Stimulated activated CD4-positive, alpha-beta T cell treated with anti-CD3 and anti-CD28 coated beads, TNF-alpha, amount 100 ng/mL, for 4 hours (primary cell): Measurements from ENCODE around the gene RGS6.

ENCODE experiments used
- DNase-seq, 3 experiments: peaks; one replicate each; pipeline ENCODE4 v3.0.0-alpha.2; 2020; ENCODE audit warnings: low read depth in 3 of 3

The RGS6 gene

DNA sequence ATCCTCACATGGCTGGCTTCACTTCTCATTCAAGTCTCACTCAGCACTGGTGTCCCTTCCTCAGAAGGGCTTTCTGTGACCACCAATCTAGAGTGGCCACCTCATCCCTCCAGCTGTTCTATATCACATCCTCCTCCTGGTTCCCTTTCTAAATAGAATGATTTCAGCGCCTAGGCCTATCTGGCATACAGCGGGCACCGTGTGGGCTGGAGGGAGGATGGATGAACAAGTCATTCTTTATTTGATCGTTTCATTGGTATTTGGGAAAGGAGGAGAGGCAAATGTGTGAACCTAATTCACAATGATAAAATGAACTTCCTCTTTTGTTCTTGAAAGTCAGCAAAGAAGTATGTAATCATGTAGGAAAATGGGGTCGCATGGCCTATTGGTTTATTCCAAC, 567.5 kb downstream of the RGS6 start:
- no peak for DNase-seq

- DNase-seq: no peak
Measured at GRCh38 chr14:72500234-72500838, 568.1 kb downstream of the RGS6 start.

GRCh38 chr14:72501439-72501838, 569.2 kb downstream of the RGS6 start:
- no peak for DNase-seq

- no peak for DNase-seq
Measured at GRCh38 chr14:72503271-72503670, 571.0 kb downstream of the RGS6 start.

DNA sequence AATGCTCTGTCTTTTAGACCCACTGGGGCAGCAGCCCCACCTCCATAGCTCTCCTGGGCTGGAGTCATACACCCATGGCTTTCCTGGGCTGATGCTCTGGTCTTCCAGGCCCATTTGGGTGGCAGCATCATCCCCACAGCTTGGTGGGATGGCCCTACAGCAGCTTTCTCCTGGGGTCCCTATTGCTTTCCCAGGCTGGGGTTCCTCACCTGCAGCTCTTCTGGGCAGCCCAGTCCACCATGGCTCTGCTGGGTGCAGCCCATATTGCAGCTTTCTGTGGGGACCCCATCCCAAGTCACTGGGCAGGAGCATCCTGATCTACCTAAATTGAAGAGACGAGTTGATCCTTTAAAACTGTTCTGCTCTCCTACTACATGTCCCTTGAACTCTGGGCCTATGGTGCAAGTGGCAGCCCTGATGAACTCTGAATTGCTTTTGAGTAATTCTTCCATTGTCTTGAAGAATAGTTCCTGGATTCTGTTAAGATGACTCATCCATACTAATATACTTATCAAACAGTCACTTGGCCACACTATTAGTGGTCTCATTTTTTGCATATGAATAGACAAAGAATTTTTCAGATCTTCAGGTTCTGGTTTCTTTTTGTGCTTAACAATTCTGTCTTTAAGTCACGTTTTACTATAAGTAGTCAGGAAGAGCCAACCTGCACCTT, 571.6 kb downstream of the RGS6 start:
- DNase-seq: no peak

DNA sequence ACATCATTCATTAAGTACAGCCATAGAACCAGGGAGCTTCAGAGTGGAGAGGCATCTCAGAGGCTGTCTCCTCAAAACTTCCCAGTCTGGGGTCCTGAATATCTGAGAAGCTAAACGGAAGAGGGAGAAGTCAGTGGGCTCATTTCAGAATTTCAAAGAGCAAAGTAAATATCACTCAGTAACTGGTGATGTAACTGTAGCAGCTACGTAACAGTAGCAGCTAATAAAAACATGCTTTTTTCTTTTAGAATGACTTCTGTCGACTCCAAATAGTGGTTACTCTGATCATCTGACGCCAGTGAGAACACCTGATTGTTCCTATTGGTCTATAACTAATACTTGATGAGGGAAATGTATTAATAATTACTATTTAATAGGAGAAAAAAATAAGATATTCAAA, 578.3 kb downstream of the RGS6 start:
- no peak for DNase-seq

GRCh38 chr14:72512281-72512680, 580.1 kb downstream of the RGS6 start:
- DNase-seq: no peak

- no peak for DNase-seq
Measured at GRCh38 chr14:72512925-72513324, 580.7 kb downstream of the RGS6 start.

GRCh38 chr14:72513346-72513745, 581.1 kb downstream of the RGS6 start:
- no peak for DNase-seq

- no peak for DNase-seq
Measured at GRCh38 chr14:72513965-72514659, 581.9 kb downstream of the RGS6 start.

DNA sequence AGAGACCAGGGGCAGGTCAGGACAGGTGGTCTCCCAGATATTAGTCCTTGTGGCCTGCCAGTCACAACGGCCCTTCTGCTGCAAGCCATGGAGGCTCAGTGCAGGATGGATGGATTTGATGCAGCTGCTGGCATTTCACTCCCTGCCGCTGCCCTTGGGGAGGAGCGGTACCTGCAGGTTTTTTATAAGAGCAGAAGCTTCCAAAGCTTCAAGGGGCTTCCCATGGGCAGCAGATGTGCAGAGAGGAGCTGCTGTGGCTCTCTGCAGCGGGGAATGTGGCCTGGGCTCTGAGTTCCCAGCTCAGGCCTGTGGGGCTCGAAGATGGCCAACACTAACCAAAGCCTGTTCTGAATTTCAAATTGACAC, 582.4 kb downstream of the RGS6 start:
- DNase-seq: no peak

DNA sequence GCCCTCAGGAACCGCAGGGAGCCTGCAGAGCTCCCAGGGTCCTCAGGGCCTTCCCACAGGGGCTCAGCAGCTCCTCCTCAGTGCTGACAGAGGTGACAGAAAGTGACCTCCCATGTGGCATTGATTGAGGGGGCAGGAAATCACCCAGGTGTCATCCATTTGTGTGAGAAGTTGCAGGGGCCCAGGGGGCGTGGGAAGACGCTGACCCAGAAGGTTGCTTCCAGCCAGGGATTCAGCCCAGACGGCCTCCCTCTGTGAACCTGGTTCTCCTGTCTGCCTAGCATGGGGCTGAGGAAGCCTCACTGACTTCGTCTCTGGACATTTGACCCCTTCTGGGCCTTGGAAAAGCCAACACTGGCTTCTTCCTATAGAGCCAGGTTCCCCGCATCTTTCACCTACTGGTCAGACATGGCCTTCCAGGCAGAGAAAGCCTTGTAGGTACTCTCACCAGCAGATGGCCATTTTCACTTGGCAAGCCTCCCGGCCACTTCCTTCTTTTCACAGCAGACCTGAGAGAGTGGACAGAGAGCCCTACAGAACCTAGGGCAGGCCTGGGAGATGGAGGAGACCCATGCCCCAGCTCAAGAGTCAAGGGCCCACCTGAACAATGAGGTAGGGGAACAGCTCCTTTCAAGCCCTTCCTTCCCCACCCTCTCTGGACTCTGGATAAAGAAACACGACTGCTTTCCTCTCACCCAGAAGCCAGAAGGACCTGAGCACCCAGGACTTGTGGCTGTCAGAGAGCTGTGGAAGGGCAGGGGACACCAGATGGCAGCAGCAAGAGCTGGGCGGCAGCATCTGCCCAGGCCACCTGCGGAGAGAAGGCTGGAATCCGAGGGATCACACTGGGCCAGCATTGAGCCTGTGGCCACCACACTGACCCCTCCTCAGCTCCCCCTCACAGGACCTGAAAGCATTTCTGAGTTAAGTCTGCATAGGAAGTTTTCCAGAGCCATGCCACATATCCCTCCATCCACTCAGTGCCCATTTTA, 583.8 kb downstream of the RGS6 start:
- DNase-seq: no peak

DNA sequence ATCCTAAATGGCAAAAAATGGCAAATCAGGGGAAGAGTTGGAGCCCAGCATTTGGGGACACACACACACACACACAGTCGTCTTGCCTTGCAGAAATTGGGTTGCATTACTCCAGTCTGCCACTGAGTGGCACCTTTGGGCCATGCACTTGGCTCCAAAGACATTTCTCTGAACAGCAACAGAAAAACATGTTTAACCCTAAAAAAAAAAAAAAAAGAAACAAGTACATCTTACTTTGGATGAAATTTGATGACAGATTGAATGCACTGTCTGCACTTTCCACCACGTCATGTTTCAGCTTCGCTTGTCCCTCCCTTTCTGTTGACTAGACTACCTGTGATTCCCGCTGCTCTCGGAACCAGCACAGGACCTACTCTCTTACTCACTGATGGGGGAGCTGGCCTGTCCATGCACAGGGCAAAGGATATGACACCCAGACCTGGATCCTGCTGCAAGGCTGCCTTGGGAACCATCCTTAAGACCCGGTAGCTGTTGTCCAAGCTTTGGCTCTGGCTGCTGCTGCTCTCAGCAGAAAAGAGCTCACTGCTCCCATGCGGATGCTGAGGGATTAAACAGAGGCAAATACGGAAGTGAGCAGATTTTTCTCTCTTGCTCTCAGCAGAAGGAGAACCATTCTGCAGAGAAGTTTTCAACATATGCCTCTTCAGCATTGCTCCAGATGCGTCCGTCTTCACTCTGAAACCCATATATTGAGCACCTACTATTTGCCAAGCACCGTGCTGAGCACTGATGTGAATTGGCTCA, 584.9 kb downstream of the RGS6 start:
- DNase-seq: peak; percentile 34 to 53 (median 47)

GRCh38 chr14:72517736-72518135, 585.5 kb downstream of the RGS6 start:
- DNase-seq: no peak

DNA sequence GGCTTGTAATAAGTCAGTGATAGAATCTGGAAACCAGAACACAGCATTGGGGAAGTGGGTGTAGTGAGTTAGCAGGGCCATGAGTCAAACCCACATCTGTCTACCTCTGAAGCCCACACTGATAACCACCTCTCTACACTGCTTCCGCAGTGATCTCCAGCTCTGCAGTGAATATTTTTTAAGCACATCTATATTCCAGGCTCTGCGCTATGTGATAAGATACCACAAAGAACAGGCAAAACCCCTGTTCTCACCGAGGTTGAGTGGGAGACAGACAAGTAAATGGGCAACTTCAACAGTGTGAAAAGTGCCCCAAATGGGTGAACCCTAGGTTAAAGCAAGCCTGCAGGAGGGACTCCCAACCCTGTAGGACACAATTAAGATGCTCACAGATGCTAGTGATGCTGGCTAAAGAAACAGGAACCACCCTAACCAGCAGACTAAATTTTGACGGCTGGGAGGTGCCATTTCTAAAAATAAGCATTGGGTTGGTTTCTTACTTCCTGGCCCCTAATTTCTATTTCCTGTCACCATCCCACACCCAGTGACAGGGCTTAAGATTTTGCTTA, 586.7 kb downstream of the RGS6 start:
- peak in 1 of 3 experiments; percentile 17 for DNase-seq

GRCh38 chr14:72519543-72519942, 587.3 kb downstream of the RGS6 start:
- no peak for DNase-seq

GRCh38 chr14:72521045-72521444, 588.8 kb downstream of the RGS6 start:
- no peak for DNase-seq

GRCh38 chr14:72521968-72522741, 589.9 kb downstream of the RGS6 start:
- no peak for DNase-seq

- DNase-seq: no peak
Measured at GRCh38 chr14:72522847-72523246, 590.6 kb downstream of the RGS6 start.
